Activated CD8-positive, alpha-beta T cell treated with anti-CD3 and anti-CD28 coated beads for 36 hours (primary cell): ENCODE data around the gene AMIGO2. TPM values are rescaled to one million over a fixed set of nuclear protein-coding genes. Genes with fewer than 3 reads are reported as not detected.

Experiments
- ATAC-seq: fragments of 200-7000 bp; cut with Tn5 transposase; one replicate; pipeline ENCODE4 v1.10.0; 2021; ENCODE audit warnings: mild to moderate bottlenecking, moderate library complexity
- CTCF ChIA-PET: fragments of 350-600 bp; sonication (Branson Sonifier 250); formaldehyde crosslinking; loops from one replicate; lab custom pipeline; 2021; ENCODE audit warnings: antibody characterized with exemption; lab: Charles Lee
- POLR2A ChIA-PET: fragments of 350-600 bp; sonication (Branson Sonifier 250); formaldehyde crosslinking; loops from one replicate; lab custom pipeline; 2021; ENCODE audit warnings: antibody characterized with exemption; lab: Charles Lee
- DNase-seq: peaks from one replicate; pipeline ENCODE4 v3.0.0-alpha.2; 2020
- H3K27ac Mint-ChIP-seq: one replicate; pipeline ENCODE4 v1.8.0; 2021; ENCODE audit warnings: mild to moderate bottlenecking, mixed read lengths
- H3K27me3 Mint-ChIP-seq: one replicate; pipeline ENCODE4 v1.8.0; 2021; ENCODE audit warnings: mixed read lengths
- H3K36me3 Mint-ChIP-seq: one replicate; pipeline ENCODE4 v1.8.0; 2021; ENCODE audit warnings: low read depth, mixed read lengths
- H3K4me1 Mint-ChIP-seq: one replicate; pipeline ENCODE4 v1.8.0; 2021; ENCODE audit warnings: low read depth, mixed read lengths
- H3K4me3 Mint-ChIP-seq: one replicate; pipeline ENCODE4 v1.8.0; 2021; ENCODE audit warnings: mild to moderate bottlenecking, moderate library complexity, mixed read lengths
- H3K9me3 Mint-ChIP-seq: one replicate; pipeline ENCODE4 v1.8.0; 2021; ENCODE audit warnings: mixed read lengths
- intact Hi-C: fragments of 100-400 bp; cut with micrococcal nuclease; formaldehyde crosslinking; loops from one replicate; pipeline ENCODE4 v1.10.0; 2022
- total RNA-seq, 2 experiments: library from RNA; stranded (reverse); gene quantifications; one replicate each; pipeline ENCODE4 v1.2.3, GENCODE V29; 2021
- TF ChIP-seq, protein P1 (sequence below): fragments of 200-600 bp; IDR thresholded peaks from one replicate; pipeline ENCODE4 v1.8.0; 2022; ENCODE audit warnings: antibody characterized with exemption, mild to moderate bottlenecking

AMIGO2 gene
- total RNA-seq, 2 experiments from 2014 or later: 12.1 to 12.5 TPM

DNA sequence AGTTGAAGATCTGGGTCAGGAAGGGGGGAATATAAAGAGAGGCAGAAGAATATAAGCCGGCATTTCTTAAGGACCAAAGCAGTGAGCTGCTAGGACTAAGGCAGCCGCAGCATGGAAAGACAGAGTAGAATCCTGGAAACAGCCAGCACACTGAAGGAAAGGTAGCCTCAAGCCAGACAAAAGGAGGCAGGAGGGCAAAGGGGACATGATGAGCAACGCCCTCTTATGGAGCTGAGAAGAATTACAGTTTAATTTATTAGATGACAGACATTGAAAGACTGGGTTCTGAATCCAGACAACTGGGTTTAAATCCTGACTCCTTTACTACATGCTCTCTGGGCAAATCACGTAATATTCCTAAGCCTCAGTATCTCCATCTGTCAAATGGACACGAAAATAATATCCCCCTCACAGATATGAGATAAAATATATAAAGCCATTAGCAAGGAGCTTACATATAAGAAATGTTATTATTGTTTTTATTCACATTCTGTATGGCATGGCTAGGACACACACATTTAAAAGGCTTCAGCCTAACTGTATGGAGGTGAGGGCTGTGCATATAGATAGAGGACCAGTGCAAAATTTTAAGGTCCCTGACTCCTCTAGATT is 8.4 kb downstream of the AMIGO2 start:
- ATAC-seq: no peak
- Mint-ChIP-seq H3K27ac (no peak overlapping the region), H3K36me3 (peaks cover 9% of the 10 kb centered on the region), H3K9me3 (no peaks in the 10 kb centered on the region), H3K4me1 (peaks cover 24% of the 10 kb centered on the region), H3K4me3 (no peak overlapping the region), H3K27me3 (no peaks in the 10 kb centered on the region)
- intact Hi-C loops: no loop called here
- POLR2A ChIA-PET: interaction anchor here (1.4 kb wide), 1 partner anchor 147 kb away, joined by 3 read pairs; no protein-coding TSS in a partner anchor
- no peak for DNase-seq
- CTCF ChIA-PET: interaction anchor here (0.6 to 5.3 kb wide), 44 partner anchors 8 to 636 kb away, joined by 3 to 60 read pairs (median 4); partner anchors contain the start of genes AMIGO2 and PCED1B
- TF ChIP-seq, protein P1, sequence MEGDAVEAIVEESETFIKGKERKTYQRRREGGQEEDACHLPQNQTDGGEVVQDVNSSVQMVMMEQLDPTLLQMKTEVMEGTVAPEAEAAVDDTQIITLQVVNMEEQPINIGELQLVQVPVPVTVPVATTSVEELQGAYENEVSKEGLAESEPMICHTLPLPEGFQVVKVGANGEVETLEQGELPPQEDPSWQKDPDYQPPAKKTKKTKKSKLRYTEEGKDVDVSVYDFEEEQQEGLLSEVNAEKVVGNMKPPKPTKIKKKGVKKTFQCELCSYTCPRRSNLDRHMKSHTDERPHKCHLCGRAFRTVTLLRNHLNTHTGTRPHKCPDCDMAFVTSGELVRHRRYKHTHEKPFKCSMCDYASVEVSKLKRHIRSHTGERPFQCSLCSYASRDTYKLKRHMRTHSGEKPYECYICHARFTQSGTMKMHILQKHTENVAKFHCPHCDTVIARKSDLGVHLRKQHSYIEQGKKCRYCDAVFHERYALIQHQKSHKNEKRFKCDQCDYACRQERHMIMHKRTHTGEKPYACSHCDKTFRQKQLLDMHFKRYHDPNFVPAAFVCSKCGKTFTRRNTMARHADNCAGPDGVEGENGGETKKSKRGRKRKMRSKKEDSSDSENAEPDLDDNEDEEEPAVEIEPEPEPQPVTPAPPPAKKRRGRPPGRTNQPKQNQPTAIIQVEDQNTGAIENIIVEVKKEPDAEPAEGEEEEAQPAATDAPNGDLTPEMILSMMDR: peak; percentile 76

DNA sequence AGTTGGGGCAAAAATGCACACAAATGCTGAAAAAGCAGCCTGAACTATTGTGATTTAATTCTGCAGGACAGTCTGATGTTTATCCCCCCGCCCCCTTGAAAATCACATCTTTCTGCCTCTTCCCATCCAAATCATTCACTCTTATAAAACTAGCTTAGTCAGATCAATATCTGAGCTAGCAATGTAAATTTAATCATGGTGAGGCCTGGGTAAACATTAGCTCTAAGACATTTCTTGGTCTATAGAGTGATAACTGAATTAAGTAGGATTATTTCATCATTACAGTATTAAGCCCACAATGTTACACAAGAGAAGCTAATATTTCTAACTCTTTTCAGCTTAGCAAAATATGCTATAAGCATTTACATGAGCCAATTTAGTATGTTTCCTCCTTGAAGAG is 9.4 kb downstream of the AMIGO2 start:
- H3K27me3 Mint-ChIP-seq: no peaks in the 10 kb centered on the region
- intact Hi-C loops: no loop called here
- ATAC-seq (no peak), DNase-seq (no peak)
- H3K27ac Mint-ChIP-seq: no peak overlapping the region
- H3K4me3 Mint-ChIP-seq: no peak overlapping the region
- no peaks in the 10 kb centered on the region for H3K9me3 Mint-ChIP-seq
- H3K4me1 Mint-ChIP-seq: peaks cover 16% of the 10 kb centered on the region
- ChIA-PET POLR2A (interaction anchor here (1.4 to 1.7 kb wide), 2 partner anchors 9 to 148 kb away, joined by 3 to 8 read pairs; partner anchors contain the start of genes AMIGO2 and PCED1B), CTCF (interaction anchor here (0.7 to 5.3 kb wide), 32 partner anchors 9 to 616 kb away, joined by 3 to 60 read pairs (median 4); partner anchors contain the start of genes AMIGO2 and PCED1B)
- H3K36me3 Mint-ChIP-seq: no peaks in the 10 kb centered on the region
- TF ChIP-seq, protein P1: no peak

DNA sequence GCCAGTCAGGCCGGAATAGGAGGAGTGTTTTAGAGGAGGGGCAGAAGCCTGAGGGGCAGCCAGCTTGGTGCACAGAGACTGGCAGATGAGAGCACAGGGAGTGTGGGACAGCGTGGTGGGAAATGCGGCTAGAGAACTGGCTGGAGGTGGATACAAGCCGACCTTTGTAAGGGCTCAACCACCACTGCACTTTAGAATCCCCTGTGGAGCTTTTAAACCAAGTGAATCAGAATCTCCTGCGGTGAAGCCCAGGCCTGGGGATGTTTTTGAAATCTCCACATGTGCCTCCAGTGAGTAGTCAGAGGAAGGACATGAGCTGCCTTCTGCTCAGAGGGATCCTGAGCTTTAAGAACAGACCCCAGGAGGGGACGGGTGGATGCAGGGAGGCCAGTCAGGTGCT is 11.2 kb downstream of the AMIGO2 start:
- H3K4me3 Mint-ChIP-seq: no peak overlapping the region
- TF ChIP-seq, protein P1: no peak
- no peaks in the 10 kb centered on the region for H3K9me3 Mint-ChIP-seq
- intact Hi-C loops: loop anchor here (5.0 kb wide), 1 partner anchor 36 kb away; no protein-coding TSS in a partner anchor
- POLR2A ChIA-PET: interaction anchor here (0.9 kb wide), 1 partner anchor 10 kb away, joined by 3 read pairs; no protein-coding TSS in a partner anchor
- ATAC-seq (no peak), DNase-seq (no peak)
- no peak overlapping the region for H3K27ac Mint-ChIP-seq
- H3K27me3 Mint-ChIP-seq: no peaks in the 10 kb centered on the region
- no peaks in the 10 kb centered on the region for H3K36me3 Mint-ChIP-seq
- peaks cover 14% of the 10 kb centered on the region for H3K4me1 Mint-ChIP-seq
- CTCF ChIA-PET: interaction anchor here (1.0 to 5.3 kb wide), 3 partner anchors 26 to 47 kb away, joined by 3 to 60 read pairs (median 3); no protein-coding TSS in a partner anchor

DNA sequence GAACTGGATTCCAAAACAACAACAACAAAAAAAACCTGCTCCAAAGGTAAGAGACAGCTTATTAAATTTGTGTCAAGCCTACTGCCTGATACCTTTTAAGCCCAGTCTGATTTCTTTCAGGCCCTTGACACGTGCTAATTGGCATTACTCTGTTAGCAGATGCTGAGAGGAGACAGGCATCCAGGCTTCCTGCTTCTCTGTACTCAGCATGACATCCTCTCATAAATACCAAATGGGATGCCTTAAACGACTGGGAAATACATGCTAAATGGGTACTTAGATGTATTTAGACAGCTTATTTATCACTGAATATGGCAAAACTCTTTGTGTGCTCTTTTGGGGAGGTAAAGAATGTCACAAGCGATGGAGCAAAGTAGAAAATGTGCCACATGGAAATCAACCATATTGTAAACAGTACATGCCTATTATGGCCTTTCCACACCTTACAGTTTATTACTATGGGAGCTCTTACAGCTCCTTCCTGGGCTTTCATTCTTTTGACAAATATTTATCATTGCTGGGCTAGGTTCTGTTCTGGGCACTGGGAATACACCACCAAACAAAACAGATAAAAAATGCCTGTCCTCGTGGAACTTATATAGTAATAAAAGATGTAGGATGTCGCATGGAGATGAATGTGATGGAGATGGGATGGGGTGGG is 11.9 kb downstream of the AMIGO2 start:
- ATAC-seq (no peak), DNase-seq (no peak)
- ChIA-PET CTCF (interaction anchor here (1.0 to 5.3 kb wide), 2 partner anchors 35 to 47 kb away, joined by 3 to 60 read pairs; no protein-coding TSS in a partner anchor), POLR2A (interaction anchor here (0.9 to 1.1 kb wide), 2 partner anchors 9 to 20 kb away, joined by 3 read pairs; no protein-coding TSS in a partner anchor)
- Mint-ChIP-seq H3K36me3 (no peaks in the 10 kb centered on the region), H3K4me3 (no peak overlapping the region), H3K9me3 (no peaks in the 10 kb centered on the region), H3K27ac (no peak overlapping the region), H3K4me1 (peaks cover 14% of the 10 kb centered on the region), H3K27me3 (no peaks in the 10 kb centered on the region)
- TF ChIP-seq, protein P1: no peak
- intact Hi-C loops: loop anchor here (5.0 kb wide), 1 partner anchor 36 kb away; no protein-coding TSS in a partner anchor
